IMR-90 (cell line): ENCODE data around the gene PLA2G2A. TPM values are rescaled to one million over a fixed set of nuclear protein-coding genes. Genes with fewer than 3 reads are reported as not detected.

Source experiments
- ATAC-seq: fragments of 200-7000 bp; cut with Tn5 transposase; 2 replicates; pipeline ENCODE4 v1.9.1; 2020; ENCODE audit warnings: low read depth, mild to moderate bottlenecking, moderate library complexity
- BruUV-seq: library from RNA; stranded (reverse); fragments of 400-500 nt; replicated peaks from 2 replicates; lab custom pipeline; 2021; lab: Mats Ljungman, UMichigan
- CTCF ChIA-PET: fragments of 300-600 bp; formaldehyde crosslinking; extraction: SDS; loops from one replicate; lab custom pipeline; 2021; ENCODE audit warnings: antibody characterized with exemption; lab: Yijun Ruan, JAX
- POLR2A ChIA-PET: fragments of 300-600 bp; sonication (Branson Sonifier 250); formaldehyde crosslinking; loops from one replicate; lab custom pipeline; 2022; ENCODE audit warnings: antibody characterized with exemption; ENCODE audit not compliant: unreplicated experiment; lab: Charles Lee
- DNase-seq: peaks from one replicate; pipeline ENCODE4 v3.0.0; 2013
- H2AFZ ChIP-seq: replicated peaks from 2 replicates; pipeline ENCODE3; 2013; ENCODE audit warnings: low read length, mild to moderate bottlenecking; ENCODE audit not compliant: poor library complexity
- H2AK5ac ChIP-seq: 2 replicates; pipeline ENCODE4 v1.6.1; 2013; ENCODE audit warnings: low read depth, low read length, inconsistent platforms
- H2AK9ac ChIP-seq: replicated peaks from 2 replicates; pipeline ENCODE3; 2013; ENCODE audit warnings: mild to moderate bottlenecking, low read depth, low read length, moderate library complexity; ENCODE audit not compliant: poor library complexity
- H2BK120ac ChIP-seq: 2 replicates; pipeline ENCODE4 v1.6.1; 2013; ENCODE audit warnings: low read depth, low read length, inconsistent platforms
- H2BK15ac ChIP-seq: 3 replicates; pipeline ENCODE4 v1.6.1; 2013; ENCODE audit warnings: low read depth, low read length, inconsistent platforms
- H2BK20ac ChIP-seq: 2 replicates; pipeline ENCODE4 v1.6.1; 2013; ENCODE audit warnings: low read depth, mild to moderate bottlenecking, inconsistent platforms, low read length, moderate library complexity
- H2BK5ac ChIP-seq: 2 replicates; pipeline ENCODE4 v1.6.1; 2013; ENCODE audit warnings: mild to moderate bottlenecking, low read depth, low read length, inconsistent platforms; ENCODE audit not compliant: poor library complexity, severe bottlenecking
- H3K14ac ChIP-seq: replicated peaks from 2 replicates; pipeline ENCODE4 v1.6.1; 2013; ENCODE audit warnings: low read depth, low read length, inconsistent platforms
- H3K18ac ChIP-seq: 2 replicates; pipeline ENCODE4 v1.6.1; 2013; ENCODE audit warnings: low read depth, low read length, control low read depth
- H3K23ac ChIP-seq: 2 replicates; pipeline ENCODE4 v1.6.1; 2013; ENCODE audit warnings: low read depth, low read length, inconsistent platforms
- H3K27ac ChIP-seq: 2 replicates; pipeline ENCODE4 v1.5.1; 2013; ENCODE audit warnings: mild to moderate bottlenecking, control low read depth, low read length; ENCODE audit not compliant: insufficient read depth
- H3K27me3 ChIP-seq: 2 replicates; pipeline ENCODE4 v1.6.1; 2013; ENCODE audit warnings: low read length; ENCODE audit not compliant: control insufficient read depth, insufficient read depth
- H3K36me3 ChIP-seq: 2 replicates; pipeline ENCODE4 v1.6.1; 2013; ENCODE audit warnings: low read length, mixed read lengths; ENCODE audit not compliant: control insufficient read depth, insufficient read depth
- H3K4ac ChIP-seq: 2 replicates; pipeline ENCODE4 v1.6.1; 2013; ENCODE audit warnings: low read depth, low read length, inconsistent platforms
- H3K4me1 ChIP-seq: 2 replicates; pipeline ENCODE4 v1.6.1; 2013; ENCODE audit warnings: low read length, mixed read lengths; ENCODE audit not compliant: control insufficient read depth, insufficient read depth
- H3K4me2 ChIP-seq: 2 replicates; pipeline ENCODE4 v1.6.1; 2013; ENCODE audit warnings: low read depth, mild to moderate bottlenecking, control low read depth, low read length, moderate library complexity
- H3K4me3 ChIP-seq: 2 replicates; pipeline ENCODE4 v1.5.1; 2013; ENCODE audit warnings: low read depth, mild to moderate bottlenecking, control low read depth, low read length, moderate library complexity; ENCODE audit not compliant: insufficient read depth
- H3K56ac ChIP-seq: 2 replicates; pipeline ENCODE4 v1.6.1; 2013; ENCODE audit warnings: low read length, inconsistent platforms; ENCODE audit not compliant: insufficient read depth; ENCODE audit errors: extremely low read depth
- H3K79me1 ChIP-seq, 2 experiments: 2 replicates each; pipeline ENCODE4 v1.6.1; 2013; ENCODE audit warnings: low read length in 2 of 2, inconsistent platforms in 1 of 2, low read depth in 1 of 2
- H3K9ac ChIP-seq: 2 replicates; pipeline ENCODE4 v1.6.1; 2013; ENCODE audit warnings: low read depth, low read length, control low read depth
- H3K9me1 ChIP-seq: 2 replicates; pipeline ENCODE4 v1.6.1; 2013; ENCODE audit warnings: low read length, inconsistent platforms; ENCODE audit not compliant: insufficient read depth
- H3K9me3 ChIP-seq: 2 replicates; pipeline ENCODE4 v1.6.1; 2013; ENCODE audit warnings: low read length; ENCODE audit not compliant: control insufficient read depth, insufficient read depth
- H4K20me1 ChIP-seq: 2 replicates; pipeline ENCODE4 v1.6.1; 2013; ENCODE audit warnings: low read length, inconsistent platforms; ENCODE audit not compliant: insufficient read depth
- H4K5ac ChIP-seq: 2 replicates; pipeline ENCODE4 v1.6.1; 2013; ENCODE audit warnings: mild to moderate bottlenecking, low read depth, low read length, control low read depth
- H4K8ac ChIP-seq, 2 experiments: 2 replicates each; pipeline ENCODE4 v1.6.1; 2013; ENCODE audit warnings: low read depth in 2 of 2, low read length in 2 of 2, control low read depth in 1 of 2, inconsistent platforms in 1 of 2
- H4K91ac ChIP-seq: 2 replicates; pipeline ENCODE4 v1.6.1; 2013; ENCODE audit warnings: low read depth, low read length, inconsistent platforms; ENCODE audit not compliant: insufficient read depth
- MAFK ChIP-seq: IDR thresholded peaks from 2 replicates; pipeline ENCODE4 v1.6.1; 2012; ENCODE audit warnings: low read depth, low read length, improper control_type of control experiment
- RFX5 ChIP-seq: IDR thresholded peaks from 2 replicates; pipeline ENCODE4 v1.8.0; 2012; ENCODE audit warnings: low read depth, mild to moderate bottlenecking, low read length, moderate library complexity
- whole genome bisulfite sequencing, 2 experiments: methylation state at CpG; one replicate each; pipeline versions ENCODE4 v1.1.5 to v1.1.7; 2013; ENCODE audit warnings: missing lambda C conversion rate in 2 of 2; ENCODE audit not compliant: insufficient read length in 1 of 2; ENCODE audit errors: extremely low coverage in 2 of 2; 5-methylcytosine and 5-hydroxymethylcytosine counted together
- dilution Hi-C: fragments of 300-500 bp; cut with HindIII; formaldehyde crosslinking; loops from one replicate; pipeline ENCODE4 v1.14.3; 2018; ENCODE audit warnings: low sequenced_read_pairs; ENCODE audit not compliant: unreplicated experiment
- in situ Hi-C: fragments of 300-500 bp; cut with MboI; formaldehyde crosslinking; loops from 3 replicates; pipeline ENCODE4 v1.14.3; 2019; ENCODE audit warnings: low sequenced_read_pairs, inconsistent platforms, mixed read lengths
- intact Hi-C: fragments of 100-400 bp; cut with micrococcal nuclease; formaldehyde crosslinking; loops from 2 replicates; pipeline ENCODE4 v1.10.0; 2022
- polyA plus RNA-seq, 3 experiments: library from polyadenylated mRNA; depleted of rRNA; stranded (reverse); fragments of >200 nt; gene quantifications; 2 replicates each; pipeline ENCODE4 v1.2.3, GENCODE V29; 2012; ENCODE audit warnings: low replicate concordance in 1 of 3
- total RNA-seq: library from RNA; depleted of rRNA; stranded (reverse); fragments of >200 nt; gene quantifications from 2 replicates; pipeline ENCODE4 v1.2.3, GENCODE V29; 2012

Gene PLA2G2A
- total and polyA plus RNA-seq, 2 of the 4 experiments (the other 2 are of a cell fraction), result not detected

DNA sequence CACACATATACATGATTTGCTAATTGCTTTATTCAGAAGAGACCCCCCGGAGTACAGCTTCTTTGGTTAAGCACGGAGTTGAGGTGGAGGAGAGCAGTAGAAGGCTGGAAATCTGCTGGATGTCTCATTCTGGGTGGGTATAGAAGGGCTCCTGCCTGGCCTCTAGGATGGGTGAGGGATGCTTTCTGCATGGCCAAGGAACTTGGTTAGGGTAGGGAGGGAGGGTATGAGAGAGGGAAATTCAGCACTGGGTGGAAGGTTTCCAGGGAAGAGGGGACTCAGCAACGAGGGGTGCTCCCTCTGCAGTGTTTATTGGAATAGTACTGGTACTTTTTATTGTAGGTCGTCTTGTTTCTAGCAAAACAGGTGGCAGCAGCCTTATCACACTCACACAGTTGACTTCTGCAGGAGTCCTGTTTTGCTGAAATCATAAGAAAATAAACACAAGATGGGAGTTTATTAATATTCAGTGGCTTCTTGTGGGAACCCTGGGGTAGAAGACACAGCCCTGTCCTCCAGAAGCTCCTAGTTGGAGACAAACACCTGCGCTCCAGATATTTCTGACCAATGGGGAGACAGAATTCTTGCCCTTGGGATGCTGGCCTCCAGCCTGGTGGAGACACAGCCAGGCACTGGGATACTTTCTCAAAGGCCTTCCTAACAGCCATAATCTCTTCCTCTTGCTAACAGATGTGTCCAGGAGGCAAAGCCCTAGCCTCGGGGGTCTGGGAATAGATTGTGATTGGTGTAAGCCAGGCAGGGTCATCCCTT lies 3.8 kb downstream of the PLA2G2A start:
- H2AK5ac ChIP-seq, result no peak overlapping the region
- no peaks in the 10 kb centered on the region for H3K79me1 ChIP-seq
- H4K20me1 ChIP-seq, result no peaks in the 10 kb centered on the region
- in situ Hi-C loops, result no loop called here
- CTCF ChIA-PET, result interaction anchor here (0.8 to 1.1 kb wide), 3 partner anchors 126 to 220 kb away, joined by 3 to 6 read pairs (median 5); no protein-coding TSS in a partner anchor
- no peak overlapping the region for H3K27ac ChIP-seq
- dilution Hi-C loops, result no loop called here
- no peak overlapping the region for H4K5ac ChIP-seq
- ATAC-seq (no peak), DNase-seq (no peak)
- no TSS peak for BruUV-seq
- intact Hi-C loops, result loop anchor here (1.0 to 2.0 kb wide), 3 partner anchors 177 to 517 kb away; no protein-coding TSS in a partner anchor
- peaks cover 28% of the 10 kb centered on the region for H3K27me3 ChIP-seq
- H2BK15ac ChIP-seq, result no peak overlapping the region
- H3K9ac ChIP-seq, result no peak overlapping the region
- H4K91ac ChIP-seq, result no peak overlapping the region
- H3K9me3 ChIP-seq, result no peaks in the 10 kb centered on the region
- no peak overlapping the region for H3K56ac ChIP-seq
- H3K23ac ChIP-seq, result no peak overlapping the region
- H2AFZ ChIP-seq, result no peak overlapping the region
- no peak overlapping the region for H2BK20ac ChIP-seq
- H3K4me1 ChIP-seq, result no peaks in the 10 kb centered on the region
- no peak overlapping the region for H3K14ac ChIP-seq
- H4K8ac ChIP-seq, result no peak overlapping the region
- H2BK120ac ChIP-seq, result no peak overlapping the region
- no peak overlapping the region for H3K4me2 ChIP-seq
- POLR2A ChIA-PET, result no interaction called here
- 33% methylated on average over 2 of the region's 6 CpGs; no CpG with 5 or more reads in 1 of the 2 experiments for WGBS, 2 experiments
- H2AK9ac ChIP-seq, result no peak overlapping the region
- H2BK5ac ChIP-seq, result no peak overlapping the region
- no peak overlapping the region for H3K4ac ChIP-seq
- H3K9me1 ChIP-seq, result no peaks in the 10 kb centered on the region
- no peaks in the 10 kb centered on the region for H3K36me3 ChIP-seq
- H3K18ac ChIP-seq, result no peak overlapping the region
- TF ChIP-seq MAFK (no peak), RFX5 (no peak)
- H3K4me3 ChIP-seq, result no peak overlapping the region
